IPS-NIHi11 (cell line): ENCODE measurements around the gene ARHGAP10.
A peak's percentile ranks its signal among the peaks of the same experiment; 100 is the strongest.
"Not testable (repeated sequence)": the region's sequence is repeated elsewhere in the genome, so short reads cannot be mapped to it uniquely, and the experiment has no call there.

Source experiments
- DNase-seq: peaks from one replicate; pipeline ENCODE4 v3.0.0; 2012; ENCODE audit warnings: mixed read lengths, low spot score

ARHGAP10 gene

DNA sequence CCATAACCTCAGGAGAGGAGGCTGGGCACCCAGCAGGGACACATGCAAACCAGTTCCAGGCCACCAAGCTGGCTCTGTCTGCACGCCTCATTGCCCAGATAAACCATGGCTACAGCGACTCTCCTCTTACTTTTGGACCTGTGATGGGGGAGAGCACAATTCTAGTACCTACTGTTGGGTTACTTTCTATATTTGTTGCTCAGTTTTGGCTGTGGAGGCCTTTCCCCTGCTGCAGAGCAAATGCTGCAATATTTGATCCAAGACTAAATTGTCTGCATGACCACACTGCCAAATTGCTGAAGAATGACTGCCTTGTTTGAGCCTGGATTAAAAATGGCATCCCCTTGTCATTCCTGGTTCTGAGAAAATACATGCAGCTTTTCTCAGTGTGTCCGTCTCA, 253.5 kb downstream of the ARHGAP10 start:
- DNase-seq = no peak

DNA sequence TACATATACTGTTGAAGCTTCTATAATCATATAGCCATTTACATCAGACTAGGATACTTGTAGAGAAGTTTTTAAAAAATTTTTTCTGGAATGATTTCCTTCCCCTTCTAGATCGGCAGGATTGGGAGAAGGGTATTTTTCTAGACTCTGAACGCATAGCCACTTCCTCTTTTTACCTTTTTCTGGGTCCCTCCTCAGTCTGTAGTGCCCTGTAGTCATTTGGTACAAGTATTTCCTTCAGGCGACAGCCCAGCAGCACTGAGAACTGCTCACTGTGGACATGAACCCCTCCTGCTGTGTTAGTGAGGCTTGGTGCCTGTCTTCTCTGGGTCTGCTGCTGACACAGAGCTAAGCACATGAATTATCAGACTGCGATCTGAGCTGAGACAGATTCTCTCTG, 255.4 kb downstream of the ARHGAP10 start:
- no peak for DNase-seq

DNA sequence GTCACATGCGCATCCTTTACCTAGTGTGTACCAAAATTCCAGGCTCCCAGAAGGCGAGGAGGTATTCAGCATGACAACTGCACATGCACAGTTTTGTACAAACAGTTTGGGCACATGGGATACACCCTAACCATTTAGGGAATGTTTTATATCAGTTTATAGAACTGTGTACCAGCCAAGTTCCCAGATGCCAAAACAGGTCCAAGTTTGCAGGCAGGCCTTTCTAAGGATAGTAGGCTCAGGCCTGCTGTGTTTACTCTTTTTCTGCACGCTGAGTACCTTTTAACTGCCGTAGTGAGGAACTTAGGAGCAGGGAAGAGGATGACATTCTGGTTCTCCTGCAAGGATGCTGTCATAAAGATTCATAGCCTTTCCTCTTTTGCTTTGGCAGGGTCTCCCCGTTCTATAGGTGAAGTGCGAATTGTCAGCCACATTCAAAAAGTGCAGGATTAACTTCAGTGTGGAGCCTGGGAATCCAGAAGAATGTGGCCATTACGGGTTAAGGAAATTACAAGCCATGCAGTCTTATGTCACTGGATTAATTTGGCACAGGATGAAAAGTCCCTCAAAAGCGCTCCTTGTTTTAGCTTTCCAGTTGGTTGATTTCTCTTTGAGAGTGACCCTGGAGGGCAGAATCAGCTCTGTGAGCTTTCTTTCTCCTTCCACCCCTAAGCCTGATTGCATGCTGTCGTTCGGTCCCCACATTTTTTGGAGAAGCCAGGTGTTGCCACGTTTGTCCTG, 259.8 kb downstream of the ARHGAP10 start:
- no peak for DNase-seq

DNA sequence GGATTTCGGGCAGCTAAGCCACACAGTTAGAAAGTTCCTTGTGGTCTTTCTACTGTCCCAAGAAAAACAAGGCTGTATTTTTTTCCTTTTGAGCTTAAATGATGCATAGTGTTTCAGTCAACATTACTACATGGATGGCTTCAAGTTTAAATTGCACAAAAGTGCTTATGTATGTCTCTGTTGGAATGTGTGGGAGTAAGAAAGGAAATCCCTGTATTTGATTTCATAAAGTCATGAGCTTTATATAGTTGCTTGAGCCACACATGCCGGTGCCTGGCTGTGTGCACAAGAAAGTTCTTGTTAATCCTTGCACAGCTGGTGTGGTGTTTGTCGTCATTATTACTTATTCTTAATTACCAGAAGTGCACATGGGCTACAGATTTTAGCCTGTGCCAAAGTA, 262.2 kb downstream of the ARHGAP10 start:
- DNase-seq = no peak

DNA sequence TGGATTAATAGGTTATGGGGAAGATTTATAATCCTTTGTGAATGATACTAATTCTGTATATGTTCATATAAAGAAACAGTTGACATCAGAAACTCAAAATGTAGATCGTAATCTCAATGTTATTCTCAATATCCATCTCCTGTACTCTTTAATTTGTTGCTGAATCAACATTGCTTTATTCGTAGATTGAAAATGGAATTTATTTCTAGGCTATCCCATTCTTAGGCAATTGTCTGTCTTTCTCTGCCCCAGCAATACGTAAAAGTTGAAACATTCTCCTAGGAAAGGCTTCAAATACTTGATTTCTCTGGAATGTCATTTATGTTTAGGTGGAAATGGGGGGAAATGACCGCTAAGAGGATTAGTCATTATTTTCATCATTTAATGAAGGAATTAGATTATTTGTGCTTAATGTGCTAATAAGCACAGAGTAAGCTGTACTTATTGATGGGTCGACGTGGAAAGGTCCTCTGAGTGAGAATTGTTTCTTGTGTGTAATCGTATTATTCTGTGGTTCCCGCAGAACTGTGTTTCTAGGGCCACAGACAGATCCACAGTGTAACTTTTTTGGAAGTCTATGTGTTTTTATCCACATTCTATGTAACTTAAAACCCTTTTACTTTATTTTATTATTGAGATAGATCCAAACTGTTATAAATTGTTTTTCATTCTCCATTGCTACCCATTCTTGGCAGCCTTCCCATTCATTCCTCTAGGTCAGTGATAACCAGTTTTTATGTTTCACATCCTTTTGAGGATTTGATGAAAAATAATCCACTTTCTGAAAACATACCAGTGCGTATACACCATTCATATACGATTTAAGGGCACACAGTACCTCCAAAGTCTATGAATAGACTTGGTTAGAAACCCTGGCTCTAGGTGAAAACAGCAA, 262.9 kb downstream of the ARHGAP10 start:
- no peak for DNase-seq

DNA sequence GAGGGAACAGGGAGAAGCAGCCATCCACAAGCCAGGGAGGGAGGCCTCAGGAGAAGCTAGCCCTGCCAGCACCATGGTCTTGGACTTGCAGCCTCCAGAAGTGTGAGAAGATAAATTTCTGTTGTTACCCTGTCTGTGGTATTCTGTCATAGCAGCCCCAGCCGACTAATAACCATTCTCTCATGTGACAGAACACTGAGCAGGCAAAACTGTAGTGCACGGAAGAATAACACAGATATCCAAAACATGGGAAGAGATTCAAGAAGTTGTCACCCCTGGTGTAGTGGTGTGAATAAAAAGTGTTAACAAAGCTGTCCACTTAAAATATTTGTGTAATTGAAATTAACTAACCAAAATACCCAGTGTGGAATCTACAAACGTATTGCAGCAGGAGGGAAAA, 265.0 kb downstream of the ARHGAP10 start:
- no peak for DNase-seq

DNA sequence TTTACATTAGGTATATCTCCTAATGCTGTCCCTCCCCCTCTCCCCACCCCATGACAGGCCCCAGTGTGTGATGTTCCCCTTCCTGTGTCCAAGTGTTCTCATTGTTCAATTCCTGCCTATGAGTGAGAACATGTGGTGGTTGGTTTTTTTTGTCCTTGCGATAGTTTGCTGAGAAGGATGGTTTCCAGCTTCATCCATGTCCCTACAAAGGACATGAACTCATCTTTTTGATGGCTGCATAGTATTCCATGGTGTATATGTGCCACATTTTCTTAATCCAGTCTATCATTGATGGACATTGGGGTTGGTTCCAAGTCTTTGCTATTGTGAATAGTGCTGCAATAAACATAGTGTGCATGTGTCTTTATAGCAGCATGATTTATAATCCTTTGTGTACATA, 268.1 kb downstream of the ARHGAP10 start:
- not testable (repeated sequence) for DNase-seq

DNA sequence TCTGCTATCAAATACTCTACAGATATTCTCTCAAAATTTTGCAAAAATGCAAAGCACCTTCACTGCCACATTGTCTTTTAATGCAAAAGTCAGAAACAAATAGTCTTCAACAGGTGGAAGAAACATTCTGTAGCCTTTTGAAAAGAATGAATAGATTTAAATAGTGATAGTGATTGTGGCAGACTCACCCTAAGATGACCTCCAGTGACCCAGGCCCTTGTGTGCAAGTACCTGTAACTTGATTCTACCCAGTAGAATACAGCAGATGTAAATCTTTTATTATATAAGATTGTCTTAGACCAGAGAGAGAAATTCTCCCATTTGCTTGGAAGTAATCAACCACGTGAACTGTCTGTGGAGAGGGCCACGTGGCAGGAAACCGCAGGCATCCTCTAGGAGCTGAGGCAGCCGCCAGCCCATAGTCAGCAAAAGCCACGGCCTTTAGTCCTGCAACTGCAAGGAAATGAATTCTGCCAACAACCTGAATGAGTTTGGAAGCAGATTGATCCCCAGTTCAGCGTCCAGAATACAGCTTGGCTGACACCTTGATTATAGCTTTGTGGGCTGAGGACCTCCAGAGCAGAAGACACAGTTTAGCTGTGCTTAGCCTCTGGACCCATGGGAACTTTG, 272.5 kb downstream of the ARHGAP10 start:
- no peak for DNase-seq

DNA sequence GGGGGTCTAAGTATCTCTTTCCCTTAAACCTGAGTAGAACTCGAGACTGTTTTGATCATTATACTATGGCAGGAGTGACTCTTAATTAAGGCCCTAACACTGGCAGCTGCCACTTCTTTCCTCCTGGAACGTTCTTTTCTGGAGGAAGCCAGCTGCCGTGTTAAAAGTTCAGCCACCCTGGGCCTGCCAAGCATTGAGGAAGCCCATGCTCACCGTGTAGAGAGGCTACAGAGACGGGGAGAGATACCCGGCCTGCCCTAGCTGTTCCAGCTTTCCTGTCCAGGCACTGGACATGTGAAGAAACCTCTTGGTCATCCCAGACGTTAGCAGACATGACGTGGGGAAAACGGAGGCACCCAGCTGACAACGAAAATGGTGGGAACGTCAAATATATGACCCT, 274.1 kb downstream of the ARHGAP10 start:
- no peak for DNase-seq

DNA sequence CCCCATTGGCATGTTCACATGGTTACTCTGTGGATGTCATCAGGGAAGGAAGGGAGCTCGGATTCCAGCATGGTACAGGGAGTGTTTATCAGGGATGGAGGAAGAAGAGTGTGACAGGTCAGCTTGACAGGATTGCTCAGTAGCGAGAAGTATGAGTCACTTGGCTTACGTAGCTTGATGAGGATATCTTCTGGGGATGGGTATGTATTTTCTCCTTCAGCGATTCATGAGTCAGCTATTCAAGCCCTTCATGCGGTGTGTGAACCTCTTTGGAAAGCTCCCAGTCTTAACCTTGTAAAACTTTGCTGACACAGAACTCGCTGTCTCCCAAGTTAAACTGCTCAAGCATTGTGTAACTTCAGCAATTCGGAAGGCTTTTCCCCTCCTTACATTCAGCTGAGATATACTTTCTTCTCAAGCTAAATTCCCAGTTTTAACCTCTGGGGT, 275.4 kb downstream of the ARHGAP10 start:
- DNase-seq = peak; percentile 14

DNA sequence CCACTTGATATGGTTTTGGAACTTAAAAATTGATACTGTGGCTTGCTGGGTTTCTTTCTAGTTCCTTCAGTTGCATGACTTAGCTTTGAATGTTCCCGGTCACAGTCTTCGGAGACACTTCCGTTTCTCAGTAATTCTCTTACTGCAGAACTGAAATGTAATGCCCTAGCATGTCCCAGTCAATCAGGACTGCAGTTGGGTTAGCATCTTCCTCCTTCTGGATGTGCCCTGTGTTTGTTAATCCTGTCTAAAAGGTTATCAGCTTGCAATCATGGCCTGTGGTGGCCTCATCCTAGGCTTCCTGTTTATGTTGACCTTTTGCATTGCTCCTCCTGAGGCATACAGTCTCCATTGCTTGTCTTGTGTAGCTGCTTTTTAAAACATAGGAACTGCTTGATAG, 275.9 kb downstream of the ARHGAP10 start:
- no peak for DNase-seq

DNA sequence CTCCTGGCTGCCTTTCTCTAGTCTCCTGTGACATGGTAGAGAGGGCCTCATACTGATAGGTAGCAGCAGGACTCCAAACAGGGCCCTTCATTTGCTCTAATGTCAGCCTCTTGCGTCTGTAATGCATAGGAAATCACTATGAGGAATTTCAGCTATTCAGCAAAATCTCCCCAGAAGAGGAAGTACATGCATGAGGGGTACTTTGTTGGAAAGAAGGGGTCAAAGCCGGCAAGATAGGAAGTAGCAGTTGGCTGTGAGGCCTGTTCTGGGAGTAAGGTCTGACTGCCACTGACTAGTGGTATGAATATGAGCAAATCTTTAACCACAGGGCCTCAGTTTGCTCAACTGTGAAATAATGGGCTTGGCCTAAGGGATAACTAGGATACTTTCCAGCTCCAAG, 283.2 kb downstream of the ARHGAP10 start:
- peak; percentile 19 for DNase-seq

DNA sequence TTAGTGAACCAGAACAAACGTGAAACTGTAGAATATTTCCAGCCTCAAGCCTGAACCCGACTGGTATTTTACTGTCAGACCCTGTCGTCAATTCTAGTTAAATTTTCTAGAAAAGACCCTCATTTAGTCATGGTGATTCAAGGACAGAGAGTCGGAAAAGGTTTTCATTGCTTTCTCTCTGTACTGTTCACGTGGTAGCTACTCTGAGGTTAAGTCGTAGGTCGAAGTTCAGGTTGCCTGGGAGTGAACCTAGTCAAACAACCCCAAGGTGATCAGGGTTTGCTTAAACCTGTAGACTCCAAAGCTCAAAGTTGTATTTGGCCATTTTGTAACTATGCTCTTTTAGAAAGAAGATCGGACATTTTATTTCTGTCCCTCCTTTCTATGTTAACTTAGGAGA, 283.6 kb downstream of the ARHGAP10 start:
- no peak for DNase-seq

DNA sequence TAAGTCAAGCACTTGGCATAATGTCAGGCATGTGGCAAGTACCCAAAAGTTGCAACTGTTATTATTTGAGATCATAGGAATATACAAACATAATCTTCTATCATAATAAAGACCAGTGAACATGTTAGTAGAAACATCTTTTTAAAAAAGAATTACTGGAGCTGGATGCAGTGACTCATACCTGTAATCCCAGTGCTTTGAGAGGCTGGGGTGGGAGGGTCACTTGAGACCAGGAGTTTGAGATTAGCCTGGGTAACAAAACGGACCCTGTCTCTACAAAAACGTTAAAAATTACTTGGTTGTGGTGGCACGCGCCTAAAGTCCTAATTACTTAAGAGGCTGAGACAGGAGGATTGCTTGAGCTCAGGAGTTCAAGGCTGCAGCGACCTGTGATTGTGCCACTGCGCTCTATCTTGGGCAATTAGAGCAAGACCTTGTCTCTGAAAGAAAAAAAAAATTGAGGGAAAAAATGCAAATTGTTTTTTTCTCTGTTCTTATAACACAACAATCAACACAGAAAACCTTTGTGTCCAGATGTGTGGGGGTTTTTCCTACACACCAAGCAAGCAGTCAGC, 284.3 kb downstream of the ARHGAP10 start:
- DNase-seq = no peak

DNA sequence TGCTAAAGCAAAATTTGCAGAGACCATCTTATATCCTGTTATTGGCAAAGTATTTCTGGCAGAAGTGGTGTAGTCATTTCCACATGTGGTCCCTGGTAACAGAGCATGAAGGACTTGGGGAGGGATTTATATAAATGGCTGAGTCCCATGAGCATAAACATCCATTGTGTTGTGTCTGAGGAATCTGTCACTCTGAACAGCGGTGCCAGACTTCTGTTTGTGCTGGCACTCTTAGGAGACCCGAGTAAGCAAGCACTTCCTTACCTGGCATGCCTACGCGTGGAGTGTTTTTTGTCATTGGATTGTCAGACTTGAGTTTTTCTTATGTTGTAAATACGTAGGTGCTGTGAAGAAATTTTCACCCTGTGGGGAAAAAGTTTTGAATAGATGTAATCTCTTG, 285.9 kb downstream of the ARHGAP10 start:
- no peak for DNase-seq

DNA sequence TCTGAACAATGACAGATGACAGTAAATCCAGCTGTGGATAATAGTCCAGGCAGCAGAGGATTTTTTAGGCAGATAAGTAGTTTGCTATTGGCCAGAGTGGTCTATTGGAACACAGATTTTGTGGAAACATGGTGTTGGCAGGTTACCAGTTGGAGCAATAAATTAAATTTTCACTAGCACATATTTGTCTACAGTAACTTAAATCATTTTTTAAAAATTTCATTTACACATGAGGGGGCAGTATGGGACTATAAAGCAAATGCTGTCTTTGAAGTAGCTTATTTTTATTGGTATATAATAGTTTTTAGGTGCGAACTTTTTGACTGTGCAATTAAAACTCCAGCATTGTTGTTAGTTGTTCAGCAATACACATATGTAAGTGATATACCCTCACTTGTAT, 289.8 kb downstream of the ARHGAP10 start:
- DNase-seq = no peak

DNA sequence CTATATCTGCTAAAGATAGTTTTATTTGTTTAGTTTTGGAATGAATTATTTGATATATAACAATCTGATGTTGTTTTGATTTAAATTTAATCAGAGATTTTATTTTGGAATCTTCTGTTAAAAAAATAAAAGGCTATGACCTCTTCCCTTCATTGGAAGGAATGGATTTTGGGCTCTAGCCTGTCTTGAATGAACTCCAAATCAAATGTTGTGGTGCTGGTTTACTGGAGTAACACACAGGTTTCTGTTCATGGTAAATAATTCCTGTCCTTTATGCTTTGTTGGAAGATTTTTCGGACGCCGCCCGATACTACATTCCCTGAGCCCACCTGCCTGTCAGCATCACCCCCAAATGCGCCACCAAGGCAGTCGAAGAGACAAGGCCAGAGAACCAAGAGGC, 291.1 kb downstream of the ARHGAP10 start:
- DNase-seq = no peak

DNA sequence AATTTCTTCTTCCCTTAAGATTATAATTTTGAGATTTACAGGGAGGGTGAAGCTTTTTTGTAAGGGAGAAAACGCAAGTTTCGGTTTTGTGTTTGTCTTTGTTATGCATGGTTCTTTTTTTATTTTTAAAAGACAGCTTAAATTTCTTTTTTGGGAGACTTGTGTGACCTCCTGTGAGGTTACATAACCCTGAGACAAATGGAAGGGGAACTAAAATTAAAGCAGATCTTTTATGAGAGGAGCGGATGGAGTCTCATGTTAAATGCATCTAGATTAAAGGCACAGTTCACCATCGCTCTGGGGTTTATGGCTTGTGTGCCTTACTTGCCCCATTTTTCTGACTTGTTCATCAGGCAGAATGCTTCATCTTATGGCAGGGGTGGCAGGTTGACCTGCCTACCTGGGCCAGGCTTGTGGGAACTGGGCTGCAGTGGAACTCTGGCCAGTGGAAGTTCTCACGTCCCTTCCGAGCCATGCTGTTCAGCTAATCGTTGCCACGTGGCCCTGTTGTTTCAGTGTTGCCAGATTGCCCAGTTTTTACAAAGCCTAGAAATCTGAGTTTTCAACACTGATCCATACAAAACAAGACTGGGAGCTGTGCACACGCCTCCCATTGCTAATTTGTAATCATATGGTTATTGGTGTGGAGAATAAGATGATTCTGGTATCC, 291.8 kb downstream of the ARHGAP10 start:
- DNase-seq = no peak

DNA sequence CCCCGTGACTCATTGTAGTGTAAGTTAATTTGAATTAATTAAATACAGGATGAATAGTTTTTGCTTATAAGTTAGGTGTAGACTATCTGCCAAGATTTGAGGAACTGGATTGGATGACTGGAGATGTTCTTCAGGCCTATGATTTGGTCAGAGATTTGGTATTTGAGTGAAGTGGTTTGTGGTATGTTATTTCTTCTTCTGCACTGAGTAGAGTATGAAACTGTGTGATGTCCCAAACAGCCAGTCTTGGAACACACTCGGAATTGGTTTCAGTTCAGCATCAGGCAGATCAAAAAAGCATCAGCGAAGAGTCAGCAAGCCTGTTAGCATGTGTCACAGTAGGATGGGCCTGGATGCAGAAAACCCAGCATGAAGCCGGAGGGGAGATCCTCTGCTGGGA, 294.1 kb downstream of the ARHGAP10 start:
- peak; percentile 14 for DNase-seq

DNA sequence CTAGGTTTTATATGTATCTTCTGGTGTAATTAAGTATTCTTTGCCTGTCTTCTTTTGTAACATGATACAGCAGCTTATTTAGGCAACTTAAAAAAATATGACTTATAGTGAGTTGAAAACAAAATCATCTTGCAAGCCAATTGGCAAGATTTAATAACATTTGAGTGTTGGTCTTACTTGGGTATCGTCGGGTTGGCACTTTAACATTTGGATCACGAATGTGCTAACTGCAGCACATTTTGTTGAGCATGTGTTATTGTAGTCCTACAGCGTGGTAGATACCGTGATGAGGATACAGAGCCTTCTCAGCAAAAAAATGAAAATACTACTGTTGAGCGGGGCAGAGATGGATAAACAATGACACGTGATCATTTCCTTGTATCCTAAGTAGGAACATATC, 295.3 kb downstream of the ARHGAP10 start:
- DNase-seq = no peak

DNA sequence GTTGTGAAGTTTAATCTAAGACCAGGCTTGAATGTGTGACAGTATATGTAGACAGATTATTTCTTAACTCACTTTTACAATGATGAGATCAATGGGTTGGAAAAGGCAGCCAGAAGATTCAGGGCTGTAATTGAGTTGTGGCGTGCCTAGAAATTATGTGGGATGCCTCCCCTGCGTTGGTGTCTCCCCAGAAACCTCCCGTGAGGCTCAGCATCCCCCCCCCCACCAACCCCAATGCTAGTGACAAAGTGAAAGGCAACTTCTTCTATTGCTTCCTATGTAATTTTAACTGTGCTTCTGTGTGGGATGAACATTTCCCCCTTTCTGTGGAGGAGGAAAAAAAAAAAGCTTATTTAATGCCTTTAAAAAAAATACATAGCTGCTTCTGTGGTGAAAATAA, 297.9 kb downstream of the ARHGAP10 start:
- no peak for DNase-seq
